ENCODE results near the gene USP34. TPM values are rescaled to one million over a fixed set of nuclear protein-coding genes. Genes with fewer than 3 reads are reported as not detected.

The USP34 gene
- total and polyA plus RNA-seq, 12 donors: 34.3 to 75.7 (median 58.6) TPM

GRCh38 chr2:61356958-61357350 is 113.9 kb downstream of the USP34 start:
- DNase-seq (no peak), ATAC-seq (peak in 2 of 8 donors; percentile 38 to 44)
- Histone ChIP-seq H3K36me3 (peaks cover 0 to 37% (median 13%) of the 10 kb centered on the region in 9 donors), H3K9me3 (peaks cover 0 to 23% (median 14%) of the 10 kb centered on the region in 11 donors), H3K4me3 (no peak overlapping the region), H3K27me3 (no peaks in the 10 kb centered on the region), H3K4me1 (peaks cover 0 to 47% (median 34%) of the 10 kb centered on the region in 9 donors), H3K27ac (peak overlapping the region in 5 of 10 donors; percentile 4 to 33 (median 29))
- WGBS, 2 donors: 75 to 77% methylated on average over 1 of the region's 1 CpG
- intact Hi-C loops (cut with DNase I): loop anchor here in 2 of 10 donors (10.0 kb wide), 2 partner anchors 108 to 118 kb away; partner anchors contain the start of gene USP34 (in 1 of the 2)
- TF ChIP-seq CTCF (IDR thresholded peaks at IDR 0.05): no peak

GRCh38 chr2:61356261-61356957 is 114.5 kb downstream of the USP34 start:
- H3K4me1 ChIP-seq: peaks cover 0 to 47% (median 33%) of the 10 kb centered on the region in 9 donors
- DNase-seq (no peak), ATAC-seq (peak in 6 of 8 donors; percentile 17 to 51 (median 26))
- H3K27me3 ChIP-seq: no peaks in the 10 kb centered on the region
- WGBS, 2 donors: 57 to 68% methylated on average over 4 of the region's 4 CpGs
- H3K27ac ChIP-seq: peak overlapping the region in 4 of 10 donors; percentile 12 to 30 (median 28)
- H3K4me3 ChIP-seq: no peak overlapping the region
- intact Hi-C loops (cut with DNase I): loop anchor here in 2 of 10 donors (10.0 kb wide), 2 partner anchors 108 to 118 kb away; partner anchors contain the start of gene USP34 (in 1 of the 2)
- H3K36me3 ChIP-seq: peaks cover 0 to 43% (median 13%) of the 10 kb centered on the region in 9 donors
- peaks cover 0 to 23% (median 14%) of the 10 kb centered on the region in 11 donors for H3K9me3 ChIP-seq
- TF ChIP-seq CTCF (IDR thresholded peaks at IDR 0.05): no peak

GRCh38 chr2:61354543-61355197 is 116.2 kb downstream of the USP34 start:
- ATAC-seq (no peak), DNase-seq (no peak)
- H3K4me1 ChIP-seq: peaks cover 0 to 44% (median 28%) of the 10 kb centered on the region in 9 donors
- H3K27me3 ChIP-seq: no peaks in the 10 kb centered on the region
- no peak overlapping the region for H3K27ac ChIP-seq
- H3K36me3 ChIP-seq: peaks cover 0 to 58% (median 13%) of the 10 kb centered on the region in 9 donors
- no peak for TF ChIP-seq CTCF (IDR thresholded peaks at IDR 0.05)
- no peak overlapping the region for H3K4me3 ChIP-seq
- intact Hi-C loops (cut with DNase I): loop anchor here in 2 of 10 donors (10.0 kb wide), 2 partner anchors 110 to 120 kb away; partner anchors contain the start of gene USP34 (in 1 of the 2)
- 95 to 96% methylated on average over 4 of the region's 4 CpGs for WGBS, 2 donors
- peaks cover 0 to 23% (median 14%) of the 10 kb centered on the region in 11 donors for H3K9me3 ChIP-seq

GRCh38 chr2:61353909-61354308 is 117.0 kb downstream of the USP34 start:
- intact Hi-C loops (cut with DNase I): loop anchor here in 2 of 10 donors (10.0 kb wide), 2 partner anchors 111 to 121 kb away; partner anchors contain the start of gene USP34 (in 1 of the 2)
- no peak overlapping the region for H3K4me3 ChIP-seq
- peaks cover 0 to 23% (median 14%) of the 10 kb centered on the region in 11 donors for H3K9me3 ChIP-seq
- H3K36me3 ChIP-seq: peaks cover 0 to 65% (median 17%) of the 10 kb centered on the region in 9 donors
- WGBS, 2 donors: 96 to 98% methylated on average over 6 of the region's 6 CpGs
- no peak for DNase-seq
- H3K27ac ChIP-seq: no peak overlapping the region
- no peaks in the 10 kb centered on the region for H3K27me3 ChIP-seq
- ATAC-seq: no peak
- peaks cover 0 to 36% (median 21%) of the 10 kb centered on the region in 9 donors for H3K4me1 ChIP-seq
- TF ChIP-seq CTCF (IDR thresholded peaks at IDR 0.05): no peak

All from heart right ventricle (tissue), 16 donors.